Measurements from ENCODE around the gene SMIM14.
"Not testable (repeated sequence)": the region's sequence is repeated elsewhere in the genome, so short reads cannot be mapped to it uniquely, and the experiment has no call there.

SMIM14 gene

DNA sequence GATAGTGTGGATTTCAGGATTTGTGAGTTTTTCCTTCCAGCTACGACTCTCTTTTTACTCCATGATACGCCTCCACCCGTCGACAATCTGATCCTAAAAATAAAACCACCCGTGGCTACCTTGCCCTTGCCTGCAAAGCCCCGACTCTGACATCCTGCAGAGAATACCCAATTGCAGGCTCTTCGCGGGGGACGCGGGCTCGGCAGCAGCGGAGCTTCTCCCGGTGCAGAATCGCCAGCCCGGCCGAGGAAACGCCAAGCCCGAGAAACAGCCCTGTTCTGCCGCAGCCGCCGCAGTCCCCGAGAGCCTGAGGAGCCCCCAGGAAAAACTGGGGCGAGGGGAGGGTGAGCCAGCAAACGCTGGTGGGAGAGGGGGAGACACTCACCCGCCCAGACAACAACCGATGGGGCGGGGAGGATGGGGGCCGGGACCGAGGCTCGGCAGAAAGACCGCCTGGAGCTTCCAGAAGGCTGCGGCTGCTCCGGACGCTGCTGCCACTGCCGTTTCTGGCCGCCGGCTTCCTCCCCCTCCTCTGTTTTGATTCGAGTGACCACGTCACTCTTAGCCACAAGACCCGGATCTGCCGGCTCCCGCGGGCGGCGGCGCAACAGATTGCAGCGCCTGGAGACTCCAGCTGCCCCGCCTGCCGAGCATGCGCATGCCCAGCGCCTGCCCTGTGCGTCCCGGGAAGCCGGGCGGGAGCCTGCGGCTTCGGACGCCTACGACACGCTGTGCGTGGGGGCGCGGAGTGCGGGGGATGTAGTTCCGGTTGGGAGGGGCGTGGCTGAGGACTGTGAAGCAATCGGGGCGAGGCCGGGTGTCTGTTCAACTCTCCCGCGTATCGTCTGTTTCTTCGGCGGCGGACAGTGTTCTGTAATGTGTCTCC, at the start of gene SMIM14:
Gene SMIM14, minus strand, starts transcription at position 512 of the 886 bp plus-strand sequence. CDS start 33,720 bp downstream, outside the sequence.
- Mint-ChIP-seq H3K9me3 (no peaks in the 10 kb centered on the region), H3K4me3 (peak within 1 kb of the TSS; percentile 90), H3K4me1 (peaks cover 25% of the 10 kb centered on the region), H3K27ac (peak within 1 kb of the TSS; percentile 89), H3K36me3 (peaks cover 12% of the 10 kb centered on the region)
- peak; percentile 88 to 98 for DNase-seq (ENCODE audit: low spot score in 2 of 2)
- ATAC-seq: peak; percentile 88

DNA sequence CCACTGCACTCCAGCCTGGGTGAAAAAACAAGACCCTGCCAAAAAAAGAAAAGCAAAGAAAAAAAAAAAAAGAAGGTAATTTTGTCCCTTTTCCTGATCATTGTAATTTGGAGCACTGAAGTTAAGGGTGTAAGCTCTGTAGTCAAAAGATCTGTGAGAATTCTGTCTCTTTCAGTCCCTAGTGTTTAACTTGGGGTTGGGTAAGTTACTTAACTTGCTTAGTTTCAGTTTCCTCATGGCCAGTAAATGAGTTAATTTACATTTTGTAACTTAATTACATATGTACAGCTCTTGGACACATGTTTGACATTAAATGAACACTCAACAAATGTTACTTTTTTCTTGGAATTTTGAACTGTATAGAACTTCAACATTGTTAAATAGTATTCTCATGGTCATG, 48.3 kb upstream of the SMIM14 start:
- no peak for DNase-seq (ENCODE audit: low spot score in 2 of 2)
- no peak overlapping the region for H3K4me3 Mint-ChIP-seq
- H3K36me3 Mint-ChIP-seq: no peaks in the 10 kb centered on the region
- H3K9me3 Mint-ChIP-seq: no peaks in the 10 kb centered on the region
- H3K4me1 Mint-ChIP-seq: no peaks in the 10 kb centered on the region
- no peak overlapping the region for H3K27ac Mint-ChIP-seq
- ATAC-seq: no peak

DNA sequence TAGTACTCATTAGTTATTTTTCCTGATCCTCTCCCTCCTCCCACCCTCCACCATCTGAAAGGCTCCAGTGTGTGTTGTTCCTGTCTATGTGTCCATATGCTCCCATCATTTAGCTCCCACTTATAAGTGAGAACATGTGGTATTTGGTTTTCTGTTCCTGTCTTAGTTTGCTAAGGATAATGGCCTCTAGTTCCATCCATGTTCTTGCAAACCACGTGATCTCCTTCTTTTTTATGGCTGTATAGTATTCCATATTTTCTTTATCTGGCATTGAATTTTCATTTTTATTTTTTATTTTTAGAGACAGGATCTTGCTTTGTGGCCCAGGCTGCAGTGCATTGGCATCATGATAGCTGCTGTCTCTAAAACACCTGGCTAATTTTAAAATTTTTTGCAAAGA, 47.3 kb upstream of the SMIM14 start:
- DNase-seq (ENCODE audit: low spot score in 2 of 2): no peak
- H3K4me3 Mint-ChIP-seq: no peak overlapping the region
- no peaks in the 10 kb centered on the region for H3K36me3 Mint-ChIP-seq
- no peaks in the 10 kb centered on the region for H3K9me3 Mint-ChIP-seq
- H3K27ac Mint-ChIP-seq: no peak overlapping the region
- ATAC-seq: no peak
- H3K4me1 Mint-ChIP-seq: no peaks in the 10 kb centered on the region

DNA sequence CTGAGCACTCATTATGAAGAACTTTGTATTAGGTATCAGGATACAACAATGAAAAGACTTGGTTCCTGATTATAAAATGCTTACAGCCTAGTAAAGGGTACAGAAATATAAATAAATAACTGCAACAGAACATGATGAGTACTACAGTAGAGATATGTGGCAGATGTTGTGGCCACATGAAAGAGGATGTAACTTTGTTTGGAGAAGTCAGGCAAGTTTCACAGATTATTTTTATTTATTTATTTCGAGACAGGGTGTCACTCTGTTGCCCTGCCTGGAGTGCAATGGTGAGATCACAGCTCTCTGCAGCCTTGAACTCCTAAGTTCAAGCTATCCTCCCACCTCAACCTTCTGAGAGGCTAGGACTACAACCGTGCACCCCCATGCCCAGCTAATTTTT, 43.5 kb upstream of the SMIM14 start:
- Mint-ChIP-seq H3K9me3 (no peaks in the 10 kb centered on the region), H3K36me3 (no peaks in the 10 kb centered on the region), H3K4me1 (no peaks in the 10 kb centered on the region), H3K4me3 (no peak overlapping the region), H3K27ac (no peak overlapping the region)
- no peak for ATAC-seq
- no peak for DNase-seq (ENCODE audit: low spot score in 2 of 2)

DNA sequence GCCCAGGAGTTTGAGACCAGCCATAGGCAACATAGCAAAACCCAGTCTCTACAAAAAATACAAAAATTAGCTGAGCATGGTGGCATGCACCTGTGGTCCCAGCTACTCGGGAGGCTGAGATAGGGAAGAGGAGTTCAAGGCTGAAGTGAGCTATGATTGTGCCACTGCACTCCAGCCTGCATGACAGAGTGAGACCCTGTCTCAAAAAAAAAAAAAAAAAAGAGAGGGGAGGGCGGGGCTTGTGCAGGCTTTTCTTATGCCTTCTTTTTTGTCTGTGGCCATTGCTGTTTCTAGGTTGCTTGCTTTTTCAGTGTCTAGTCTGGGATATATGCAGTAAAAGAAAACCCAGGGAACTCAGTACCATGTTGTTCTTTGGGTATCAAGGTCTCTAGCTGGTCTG, 42.3 kb upstream of the SMIM14 start:
- H3K4me1 Mint-ChIP-seq; H3K27ac Mint-ChIP-seq; ATAC-seq; DNase-seq (ENCODE audit: low spot score in 2 of 2); H3K9me3 Mint-ChIP-seq; H3K36me3 Mint-ChIP-seq; H3K4me3 Mint-ChIP-seq: not testable (repeated sequence)

DNA sequence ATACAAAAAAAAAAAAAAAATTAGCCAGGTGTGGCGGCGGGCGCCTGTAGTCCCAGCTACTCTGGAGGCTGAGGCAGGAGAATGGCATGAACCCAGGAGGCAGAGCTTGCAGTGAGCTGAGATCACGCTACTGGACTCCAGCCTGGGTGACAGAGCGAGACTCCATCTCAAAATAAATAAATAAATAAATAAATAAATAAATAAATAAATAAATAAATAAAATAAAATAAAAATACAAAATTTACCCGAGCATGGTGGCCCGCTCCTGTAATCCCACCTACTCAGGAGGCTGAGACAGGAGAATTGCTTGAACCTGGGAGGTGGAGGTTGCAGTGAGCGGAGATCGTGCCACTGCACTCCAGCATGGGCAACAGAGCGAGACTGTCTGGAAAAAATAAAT, 37.0 kb upstream of the SMIM14 start:
- not testable (repeated sequence) for H3K27ac Mint-ChIP-seq; DNase-seq (ENCODE audit: low spot score in 2 of 2); ATAC-seq; H3K36me3 Mint-ChIP-seq; H3K9me3 Mint-ChIP-seq; H3K4me1 Mint-ChIP-seq; H3K4me3 Mint-ChIP-seq

DNA sequence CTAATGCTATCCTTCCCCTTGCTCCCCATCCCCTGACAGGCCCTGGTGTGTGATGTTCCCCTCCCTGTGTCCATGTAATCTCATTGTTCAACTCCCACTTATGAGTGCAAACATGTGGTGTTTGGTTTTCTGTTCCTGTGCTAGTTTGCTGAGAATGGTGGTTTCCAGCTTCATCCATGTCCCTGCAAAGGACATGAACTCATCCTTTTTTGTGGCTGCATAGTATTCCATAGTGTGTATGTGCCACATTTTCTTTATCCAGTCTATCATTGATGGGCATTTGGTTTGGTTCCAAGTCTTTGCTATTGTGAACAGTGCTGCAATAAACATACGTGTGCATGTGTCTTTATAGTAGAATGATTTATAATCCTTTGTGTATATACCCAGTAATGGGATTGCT, 31.6 kb upstream of the SMIM14 start:
- not testable (repeated sequence) for ATAC-seq; H3K9me3 Mint-ChIP-seq; H3K36me3 Mint-ChIP-seq; H3K27ac Mint-ChIP-seq; DNase-seq (ENCODE audit: low spot score in 2 of 2); H3K4me1 Mint-ChIP-seq; H3K4me3 Mint-ChIP-seq

DNA sequence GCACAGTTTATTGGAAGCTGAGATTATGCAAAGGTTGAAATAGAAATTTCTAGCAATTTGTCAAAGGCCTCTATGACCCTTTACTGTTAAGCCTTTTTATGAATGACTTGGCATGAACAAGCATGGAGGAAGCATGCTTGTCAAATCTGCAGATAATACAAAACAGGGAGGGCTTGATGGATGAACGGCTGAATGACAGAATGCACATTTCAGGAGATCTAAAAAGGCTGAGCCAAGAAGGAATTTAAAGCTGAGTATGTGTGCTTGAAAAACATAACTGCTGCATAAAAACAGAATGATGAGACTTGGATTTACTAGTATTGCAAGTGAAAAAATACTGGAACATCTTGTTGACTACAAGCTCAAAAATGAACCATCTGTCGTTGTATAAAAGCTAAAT, 30.2 kb upstream of the SMIM14 start:
- Mint-ChIP-seq H3K36me3 (no peaks in the 10 kb centered on the region), H3K9me3 (no peaks in the 10 kb centered on the region), H3K4me1 (no peaks in the 10 kb centered on the region), H3K4me3 (no peak overlapping the region), H3K27ac (no peak overlapping the region)
- ATAC-seq: no peak
- no peak for DNase-seq (ENCODE audit: low spot score in 2 of 2)

DNA sequence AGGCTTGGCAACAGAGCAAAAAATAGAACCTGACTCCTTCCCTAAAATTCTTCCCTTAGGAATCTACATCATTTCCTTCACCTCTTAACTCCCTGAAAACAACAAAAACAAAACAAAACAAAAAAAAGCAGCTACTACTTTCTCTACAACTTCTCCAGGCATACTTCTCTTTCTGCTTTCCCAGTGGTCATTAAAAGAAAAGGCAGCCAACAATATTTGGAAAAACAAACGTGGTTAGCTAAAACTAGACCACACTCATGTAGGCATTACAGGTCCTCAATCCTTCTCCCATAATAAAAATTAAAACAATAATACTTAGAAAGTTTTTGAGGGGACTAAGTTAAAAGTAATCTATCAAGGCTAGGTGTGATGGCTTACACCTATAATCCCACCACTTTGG, 29.0 kb upstream of the SMIM14 start:
- H3K4me1 Mint-ChIP-seq: no peaks in the 10 kb centered on the region
- DNase-seq (ENCODE audit: low spot score in 2 of 2) (no peak), ATAC-seq (no peak)
- no peak overlapping the region for H3K27ac Mint-ChIP-seq
- no peaks in the 10 kb centered on the region for H3K36me3 Mint-ChIP-seq
- H3K4me3 Mint-ChIP-seq: no peak overlapping the region
- H3K9me3 Mint-ChIP-seq: no peaks in the 10 kb centered on the region

DNA sequence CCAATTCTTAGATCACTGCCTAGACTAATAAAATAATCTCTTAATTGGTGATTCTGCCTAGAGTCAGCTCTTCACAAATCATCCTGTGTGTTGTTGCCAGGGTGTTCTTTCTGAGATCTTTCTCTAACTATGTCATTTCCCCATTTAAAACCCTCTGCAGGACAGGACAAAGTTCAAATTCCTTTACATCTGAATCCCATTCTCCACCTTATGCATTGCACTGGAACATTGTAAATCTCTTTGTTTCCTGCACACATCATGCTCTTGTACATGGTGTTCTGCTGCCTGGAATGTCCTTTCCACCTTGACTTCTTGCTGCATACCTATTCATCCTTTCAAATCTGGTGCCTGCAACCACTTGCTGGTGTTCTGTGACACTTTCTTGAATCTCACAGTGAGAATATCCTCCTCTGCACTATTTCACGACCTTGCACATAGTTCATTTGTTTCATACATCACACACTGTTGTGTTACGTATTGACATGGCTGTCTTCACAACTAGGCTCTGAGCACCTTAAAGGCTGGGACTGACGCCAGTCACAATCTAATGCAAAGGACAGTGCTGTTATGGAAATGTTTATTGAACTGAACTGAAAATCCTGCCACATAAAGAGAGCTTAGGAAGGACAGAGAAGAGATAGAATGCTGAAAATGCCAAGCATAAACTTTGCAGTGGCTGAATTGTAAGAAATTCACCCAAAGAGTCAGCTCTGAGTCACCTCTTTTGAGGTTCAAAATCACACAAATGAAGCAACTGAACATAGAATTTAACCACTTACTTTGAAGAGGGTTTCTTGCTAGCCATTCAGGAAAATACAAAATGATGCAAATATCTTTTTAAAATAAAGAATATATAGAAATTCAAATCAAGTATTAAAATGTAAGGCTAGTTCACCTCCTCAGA, 26.4 kb upstream of the SMIM14 start:
- H3K4me1 Mint-ChIP-seq: no peaks in the 10 kb centered on the region
- H3K27ac Mint-ChIP-seq: no peak overlapping the region
- H3K4me3 Mint-ChIP-seq: no peak overlapping the region
- DNase-seq (ENCODE audit: low spot score in 2 of 2): no peak
- no peak for ATAC-seq
- no peaks in the 10 kb centered on the region for H3K36me3 Mint-ChIP-seq
- H3K9me3 Mint-ChIP-seq: no peaks in the 10 kb centered on the region

DNA sequence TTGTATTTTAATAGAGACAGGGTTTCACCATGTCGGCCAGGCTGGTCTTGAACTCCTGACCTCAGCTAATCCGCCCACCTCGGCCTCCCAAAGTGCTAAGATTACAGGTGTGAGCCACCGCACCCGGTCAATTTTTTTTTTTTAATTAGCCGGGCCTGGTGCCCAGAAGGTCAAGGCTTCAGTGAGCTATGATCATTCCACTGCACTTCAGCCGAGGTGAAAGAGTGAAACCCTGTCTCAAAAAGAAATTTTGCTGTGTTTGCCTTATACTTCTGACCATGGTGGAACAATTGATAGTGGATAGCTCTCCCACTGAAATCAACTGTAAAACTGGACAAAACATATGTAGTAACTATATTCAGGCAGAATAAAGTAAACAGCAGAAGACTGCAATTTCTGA, 24.0 kb upstream of the SMIM14 start:
- Mint-ChIP-seq H3K36me3 (no peaks in the 10 kb centered on the region), H3K27ac (no peak overlapping the region), H3K9me3 (no peaks in the 10 kb centered on the region), H3K4me1 (peaks cover 2% of the 10 kb centered on the region), H3K4me3 (no peak overlapping the region)
- ATAC-seq: no peak
- no peak for DNase-seq (ENCODE audit: low spot score in 2 of 2)

DNA sequence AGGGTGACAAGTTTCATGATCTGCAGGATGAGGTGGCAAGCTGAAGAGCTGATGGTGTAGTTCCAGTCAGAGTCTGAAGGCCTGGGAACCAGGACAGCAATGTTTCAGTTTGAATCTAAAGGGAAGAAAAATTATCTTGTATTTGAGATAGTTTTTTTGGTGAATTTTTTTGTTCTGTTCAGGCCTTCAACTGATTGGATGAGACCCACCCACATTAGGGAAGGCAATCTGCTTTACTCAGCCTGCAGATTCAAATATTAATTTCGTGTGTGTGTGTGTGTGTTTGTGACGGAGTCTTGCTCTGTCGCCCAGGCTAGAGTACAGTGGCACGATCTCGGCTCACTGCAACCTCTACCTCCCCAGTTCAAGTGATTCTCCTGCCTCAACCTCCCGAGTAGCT, 22.1 kb upstream of the SMIM14 start:
- no peak overlapping the region for H3K27ac Mint-ChIP-seq
- ATAC-seq (no peak), DNase-seq (ENCODE audit: low spot score in 2 of 2) (no peak)
- peaks cover 6% of the 10 kb centered on the region for H3K4me1 Mint-ChIP-seq
- no peaks in the 10 kb centered on the region for H3K36me3 Mint-ChIP-seq
- no peaks in the 10 kb centered on the region for H3K9me3 Mint-ChIP-seq
- no peak overlapping the region for H3K4me3 Mint-ChIP-seq

DNA sequence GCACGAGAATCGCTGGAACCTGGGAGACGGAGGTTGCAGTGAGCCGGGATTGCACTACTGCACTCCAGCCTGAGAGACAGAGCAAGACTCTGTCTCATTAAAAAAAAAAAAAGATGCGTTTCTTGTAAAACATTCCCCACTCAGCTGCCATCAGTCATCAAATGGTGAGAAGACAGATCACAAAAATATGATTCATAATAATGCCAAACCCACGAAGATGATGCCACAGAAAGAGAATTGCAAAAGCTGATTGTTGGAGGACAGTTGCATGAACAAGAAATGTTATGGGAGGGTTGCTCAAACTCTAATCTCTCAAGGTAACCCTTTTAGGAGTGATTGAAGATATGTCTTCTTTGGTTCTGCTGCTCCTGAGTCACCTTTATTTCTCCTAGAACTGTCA, 21.4 kb upstream of the SMIM14 start:
- Mint-ChIP-seq H3K9me3 (no peaks in the 10 kb centered on the region), H3K27ac (no peak overlapping the region), H3K36me3 (no peaks in the 10 kb centered on the region), H3K4me1 (peaks cover 6% of the 10 kb centered on the region), H3K4me3 (no peak overlapping the region)
- peak; percentile 32 for ATAC-seq
- DNase-seq (ENCODE audit: low spot score in 2 of 2): no peak

DNA sequence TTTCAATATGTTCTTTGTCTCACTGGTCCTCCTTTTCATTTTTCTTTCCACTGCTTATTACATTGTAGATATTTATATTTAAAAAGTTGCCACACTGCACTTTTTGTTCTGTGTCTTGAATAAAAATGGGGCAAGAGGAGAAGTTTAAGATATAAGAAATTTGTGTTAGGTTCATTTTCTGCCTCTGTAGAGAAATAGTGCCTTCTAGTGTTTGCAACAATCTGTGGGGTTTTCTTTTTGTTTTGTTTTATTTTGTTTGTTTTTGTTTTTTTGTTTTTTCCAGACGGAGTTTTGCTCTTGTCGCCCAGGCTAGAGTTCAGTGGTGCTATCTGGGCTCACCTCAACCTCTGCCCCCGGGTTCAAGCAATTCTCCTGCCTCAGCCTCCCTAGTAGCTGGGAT, 20.1 kb upstream of the SMIM14 start:
- H3K27ac Mint-ChIP-seq: no peak overlapping the region
- H3K9me3 Mint-ChIP-seq: no peaks in the 10 kb centered on the region
- no peak overlapping the region for H3K4me3 Mint-ChIP-seq
- DNase-seq (ENCODE audit: low spot score in 2 of 2): no peak
- H3K4me1 Mint-ChIP-seq: peaks cover 6% of the 10 kb centered on the region
- no peak for ATAC-seq
- no peaks in the 10 kb centered on the region for H3K36me3 Mint-ChIP-seq

DNA sequence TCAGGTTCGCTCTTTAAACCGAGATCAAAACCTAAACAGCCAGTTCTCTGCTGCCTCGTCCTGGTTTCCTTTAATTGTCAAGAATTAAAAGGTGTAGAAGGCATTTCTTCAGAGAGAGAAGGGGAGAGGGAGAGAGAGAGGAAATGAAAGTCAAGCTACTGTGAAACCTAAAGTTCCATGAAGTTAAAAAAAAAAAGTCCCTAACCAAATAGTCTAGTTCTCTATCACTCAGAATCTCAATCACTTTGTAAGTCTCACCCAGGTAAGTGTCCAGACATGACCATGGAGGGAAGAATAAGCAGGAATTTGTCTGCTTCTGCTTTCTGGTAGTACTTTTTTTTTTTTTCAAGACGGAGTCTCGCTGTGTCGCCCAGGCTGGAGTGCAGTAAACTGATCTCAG, 18.8 kb upstream of the SMIM14 start:
- Mint-ChIP-seq H3K4me1 (peaks cover 6% of the 10 kb centered on the region), H3K4me3 (no peak overlapping the region), H3K27ac (no peak overlapping the region), H3K36me3 (no peaks in the 10 kb centered on the region), H3K9me3 (no peaks in the 10 kb centered on the region)
- DNase-seq (ENCODE audit: low spot score in 2 of 2) (no peak), ATAC-seq (peak; percentile 57)

DNA sequence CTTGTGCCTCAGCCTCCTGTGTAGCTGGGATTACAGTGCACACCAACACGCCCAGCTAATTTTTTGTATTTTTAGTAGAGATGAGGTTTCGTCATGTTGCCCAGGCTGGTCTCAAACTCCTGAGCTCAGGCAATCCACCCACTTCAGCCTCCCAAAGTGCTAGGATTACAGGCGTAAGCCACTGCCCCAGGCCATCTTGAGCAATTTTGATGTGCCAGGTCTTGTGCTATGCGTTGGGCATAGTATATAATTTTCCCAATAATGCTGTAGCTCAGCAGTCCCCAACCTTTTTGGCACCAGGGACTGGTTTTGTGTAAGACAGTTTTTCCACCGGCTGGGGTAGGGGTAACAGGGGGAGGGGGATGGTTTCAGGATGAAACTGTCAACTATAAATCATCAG, 18.0 kb upstream of the SMIM14 start:
- not testable (repeated sequence) for H3K36me3 Mint-ChIP-seq; DNase-seq (ENCODE audit: low spot score in 2 of 2); H3K4me3 Mint-ChIP-seq; H3K9me3 Mint-ChIP-seq; ATAC-seq; H3K27ac Mint-ChIP-seq; H3K4me1 Mint-ChIP-seq

Measured in stimulated activated effector memory CD8-positive, alpha-beta T cell treated with anti-CD3 and anti-CD28 coated beads, Interleukin-12 subunit alpha, Interleukin-12 subunit beta, amount 100 ng/mL, for 72 hours (primary cell).